HepG2 (cell line): ENCODE data around the gene RNGTT. TPM values are rescaled to one million over a fixed set of nuclear protein-coding genes. Genes with fewer than 3 reads are reported as not detected.

Experiments used
- ATAC-seq: fragments of 200-7000 bp; cut with Tn5 transposase; 3 replicates; pipeline ENCODE4 v1.9.1; 2020; ENCODE audit warnings: mild to moderate bottlenecking, moderate library complexity
- BruUV-seq: library from RNA; stranded (reverse); fragments of 400-500 nt; replicated peaks from 2 replicates; lab custom pipeline; 2021; lab: Mats Ljungman, UMichigan
- CTCF ChIA-PET: fragments of 300-600 bp; formaldehyde crosslinking; extraction: SDS; loops from one replicate; lab custom pipeline; 2021; ENCODE audit warnings: low total read pairs, inconsistent platforms, low intra/inter-chr PET ratio; lab: Yijun Ruan, JAX
- POLR2A ChIA-PET: fragments of 350-600 bp; sonication (Branson Sonifier 250); formaldehyde crosslinking; loops from one replicate; lab custom pipeline; 2020; ENCODE audit warnings: antibody characterized with exemption, inconsistent platforms; lab: Yijun Ruan, JAX
- DNase-seq: peaks from one replicate; pipeline ENCODE4 v3.0.0-alpha.2; 2015; ENCODE audit warnings: low spot score
- FAIRE-seq: peaks from 3 replicates; lab custom pipeline; 2011; peaks lifted over from hg19 to GRCh38; lab: Jason Lieb, UNC
- H2AFZ ChIP-seq: one replicate; pipeline ENCODE4 v1.6.1; 2011; ENCODE audit warnings: low read length, inconsistent platforms
- H3K27ac ChIP-seq: fragments of 300-600 bp; 3 replicates; pipeline ENCODE4 v1.8.0; 2011; ENCODE audit warnings: mixed run types, mild to moderate bottlenecking, mixed read lengths, low read length, inconsistent platforms; ENCODE audit not compliant: insufficient read depth; ENCODE audit errors: extremely low read length
- H3K27me3 ChIP-seq, 2 experiments: fragments of 200-600 bp in 1 of 2; 2 replicates in 1 of 2; 3 replicates in 1 of 2; pipeline versions ENCODE4 v1.6.0 to v1.8.0; 2011; ENCODE audit warnings: low read length in 2 of 2, mild to moderate bottlenecking in 2 of 2, moderate library complexity in 2 of 2, inconsistent platforms in 1 of 2; ENCODE audit not compliant: insufficient read depth in 2 of 2, control insufficient read depth in 1 of 2
- H3K36me3 ChIP-seq, 2 experiments: fragments of 200-600 bp in 1 of 2; replicated peaks in 1 of 2; 2 replicates in 1 of 2; 3 replicates in 1 of 2; pipeline versions ENCODE4 v1.5.1 to v1.8.0; 2011; ENCODE audit warnings: low read length in 2 of 2, inconsistent platforms in 1 of 2; ENCODE audit not compliant: insufficient read depth in 2 of 2, control insufficient read depth in 1 of 2
- H3K4me1 ChIP-seq: 2 replicates; pipeline ENCODE4 v1.5.1; 2012; ENCODE audit warnings: low read length, inconsistent platforms; ENCODE audit not compliant: insufficient read depth
- H3K4me2 ChIP-seq: 2 replicates; pipeline ENCODE4 v1.6.0; 2011; ENCODE audit warnings: low read depth, low read length, inconsistent platforms
- H3K4me3 ChIP-seq, 3 experiments: fragments of 200-600 bp in 1 of 3; sonication (generic), shearing (Covaris generic) in 1 of 3; replicated peaks in 1 of 3; 2 replicates each; pipeline ENCODE4 v1.5.1; 2011 to 2016; ENCODE audit warnings: low read length in 3 of 3, inconsistent platforms in 2 of 3, low read depth in 2 of 3, mild to moderate bottlenecking in 2 of 3, control low read depth in 1 of 3, mixed read lengths in 1 of 3; ENCODE audit not compliant: insufficient read depth in 1 of 3
- H3K79me2 ChIP-seq: one replicate; pipeline ENCODE4 v1.6.1; 2011; ENCODE audit warnings: low read length, inconsistent platforms; ENCODE audit not compliant: insufficient read depth
- H3K9ac ChIP-seq: 2 replicates; pipeline ENCODE4 v1.6.0; 2011; ENCODE audit warnings: mild to moderate bottlenecking, low read depth, low read length, inconsistent platforms; ENCODE audit not compliant: insufficient read depth
- H3K9me3 ChIP-seq: 2 replicates; pipeline ENCODE4 v1.5.1; 2012; ENCODE audit warnings: mild to moderate bottlenecking, low read length
- H4K20me1 ChIP-seq: 2 replicates; pipeline ENCODE4 v1.6.0; 2011; ENCODE audit warnings: inconsistent platforms, mild to moderate bottlenecking, low read length, moderate library complexity; ENCODE audit not compliant: insufficient read depth
- BHLHE40 ChIP-seq: IDR thresholded peaks from 2 replicates; pipeline ENCODE4 v1.6.1; 2011; ENCODE audit warnings: low read length, improper control_type of control experiment
- BRCA1 ChIP-seq: sonication (generic); formaldehyde crosslinking; IDR thresholded peaks from 2 replicates; pipeline ENCODE4 v1.4.0; 2020; ENCODE audit warnings: missing genetic modification reagents
- GPN1 ChIP-seq: sonication (generic); formaldehyde crosslinking; IDR thresholded peaks from 2 replicates; pipeline ENCODE4 v1.5.1; 2020; ENCODE audit warnings: missing genetic modification reagents, borderline replicate concordance
- HHEX ChIP-seq: IDR thresholded peaks from 2 replicates; pipeline ENCODE4 v1.6.1; 2016; ENCODE audit warnings: control low read depth
- MIER2 ChIP-seq: IDR thresholded peaks from 2 replicates; pipeline ENCODE4 v1.6.1; 2016; ENCODE audit warnings: missing biosample characterization, missing genetic modification reagents
- MIER3 ChIP-seq: IDR thresholded peaks from 2 replicates; pipeline ENCODE4 v1.6.1; 2016; ENCODE audit warnings: missing compliant biosample characterization, borderline replicate concordance
- NRL ChIP-seq: sonication (generic); formaldehyde crosslinking; IDR thresholded peaks from 2 replicates; pipeline ENCODE4 v1.5.0; 2020; ENCODE audit warnings: missing genetic modification reagents, mild to moderate bottlenecking, moderate library complexity, borderline replicate concordance
- PCBP2 ChIP-seq: fragments of 200-400 bp; formaldehyde crosslinking; optimal IDR thresholded peaks from 2 replicates; pipeline ENCODE3; 2018; ENCODE audit warnings: low read length, low read depth; ENCODE audit not compliant: poor library complexity, severe bottlenecking
- RAD51 ChIP-seq: fragments of 450-650 bp; IDR thresholded peaks from 2 replicates; pipeline ENCODE4 v1.6.1; 2016; ENCODE audit warnings: borderline replicate concordance
- SRY ChIP-seq: sonication (generic); formaldehyde crosslinking; IDR thresholded peaks from 2 replicates; pipeline ENCODE4 v1.8.0; 2022; ENCODE audit warnings: mild to moderate bottlenecking, missing genetic modification reagents
- ZBTB1 ChIP-seq: sonication (generic); formaldehyde crosslinking; IDR thresholded peaks from 2 replicates; pipeline ENCODE4 v1.4.0; 2020; ENCODE audit warnings: missing genetic modification reagents, borderline replicate concordance
- ZNF12 ChIP-seq: sonication (generic); formaldehyde crosslinking; IDR thresholded peaks from 2 replicates; pipeline ENCODE4 v1.5.0; 2020; ENCODE audit warnings: missing genetic modification reagents
- ZNF17 ChIP-seq: sonication (generic); formaldehyde crosslinking; IDR thresholded peaks from 2 replicates; pipeline ENCODE4 v1.5.0; 2020; ENCODE audit warnings: mild to moderate bottlenecking, missing genetic modification reagents
- ZNF253 ChIP-seq: sonication (generic); formaldehyde crosslinking; IDR thresholded peaks from 2 replicates; pipeline ENCODE4 v1.8.0; 2022; ENCODE audit warnings: mild to moderate bottlenecking, missing genetic modification reagents, borderline replicate concordance
- ZNF451 ChIP-seq: sonication (generic); formaldehyde crosslinking; IDR thresholded peaks from 2 replicates; pipeline ENCODE4 v1.5.0; 2020; ENCODE audit warnings: mild to moderate bottlenecking, missing genetic modification reagents
- ZNF546 ChIP-seq: sonication (generic); formaldehyde crosslinking; conservative IDR thresholded peaks from 2 replicates; pipeline ENCODE4 v1.8.1; 2023; ENCODE audit warnings: mild to moderate bottlenecking, missing genetic modification reagents
- ZNF720 ChIP-seq: sonication (generic); formaldehyde crosslinking; IDR thresholded peaks from 2 replicates; pipeline ENCODE4 v1.4.0; 2020; ENCODE audit warnings: missing genetic modification reagents
- ZNF740 ChIP-seq: sonication (generic); formaldehyde crosslinking; IDR thresholded peaks from 2 replicates; pipeline ENCODE4 v1.4.0; 2020; ENCODE audit warnings: missing genetic modification reagents
- WGBS: methylation state at CpG from one replicate; pipeline ENCODE4 v1.1.6; 2017; ENCODE audit warnings: low lambda C conversion rate; 5-methylcytosine and 5-hydroxymethylcytosine counted together
- in situ Hi-C: cut with HindIII; loops from 2 replicates; pipeline ENCODE4 v1.10.0; 2017; ENCODE audit warnings: low pct_unique_long_range_greater_than_20kb; ENCODE audit not compliant: extremely low pct_ligation_motif_present
- intact Hi-C: fragments of 100-400 bp; cut with micrococcal nuclease; formaldehyde crosslinking; loops from one replicate; pipeline ENCODE4 v1.10.0; 2022; ENCODE audit not compliant: unreplicated experiment
- polyA plus RNA-seq, 8 experiments: library from polyadenylated mRNA; depleted of rRNA in 3 of 8; stranded (reverse) in 7 of 8; unstranded in 1 of 8; fragments of >200 nt; fragmentation: Illumina TruSeq in 4 of 8; extraction: Trizol in 4 of 8; gene quantifications; 2 replicates each; pipeline versions ENCODE4 v1.2.1 to v1.2.3, GENCODE V29; 2011 to 2016; ENCODE audit warnings: low read depth in 4 of 8, missing spikeins in 1 of 8, mixed read lengths in 1 of 8; ENCODE audit not compliant: insufficient read depth in 1 of 8
- total RNA-seq, 5 experiments: library from RNA; depleted of rRNA; stranded (reverse); fragments of >200 nt; fragmentation: Illumina TruSeq; extraction: Trizol; gene quantifications; 2 replicates each; pipeline ENCODE4 v1.2.3, GENCODE V29; 2016; ENCODE audit warnings: low read depth in 1 of 5
- TF ChIP-seq, protein P1 (sequence below): sonication (generic); formaldehyde crosslinking; IDR thresholded peaks from 2 replicates; pipeline ENCODE4 v1.4.0; 2020; ENCODE audit warnings: missing genetic modification reagents, mild to moderate bottlenecking, borderline replicate concordance

RNGTT gene
- total and polyA plus RNA-seq, 2 of the 13 experiments (the other 11 are each of a cell fraction or from before 2014, with no cell fraction given) = 6.0 to 22.6 TPM

DNA sequence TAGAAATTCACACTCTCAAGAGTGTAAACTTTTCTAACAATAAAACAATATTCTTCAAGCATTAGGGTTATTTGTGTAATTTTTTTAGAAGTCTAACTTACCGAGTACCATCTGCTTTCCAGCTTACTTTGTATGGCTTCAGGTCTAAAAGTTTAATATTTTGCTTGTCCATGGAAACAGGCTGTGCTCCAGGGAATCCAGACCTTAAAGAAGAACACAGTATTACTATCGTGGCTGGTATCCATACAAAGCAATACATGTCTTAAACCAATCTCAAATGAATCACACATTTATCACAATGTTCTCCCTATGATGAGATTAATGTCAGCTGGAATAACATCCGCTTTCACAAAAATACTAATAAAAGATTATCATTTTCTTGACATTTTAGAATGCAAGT lies 73.0 kb downstream of the RNGTT start:
- POLR2A ChIA-PET = no interaction called here
- CTCF ChIA-PET = no interaction called here
- Histone ChIP-seq H3K4me2 (no peak overlapping the region), H3K27ac (no peak overlapping the region), H3K4me1 (no peaks in the 10 kb centered on the region), H3K9me3 (no peaks in the 10 kb centered on the region), H3K36me3 (peaks cover 3 to 26% of the 10 kb centered on the region in 2 experiments; a peak in 4 of 5 replicates), H4K20me1 (no peaks in the 10 kb centered on the region), H3K9ac (no peak overlapping the region), H3K79me2 (no peaks in the 10 kb centered on the region), H3K27me3 (no peaks in the 10 kb centered on the region), H2AFZ (no peak overlapping the region), H3K4me3 (no peak overlapping the region)
- FAIRE-seq = no peak
- no peak for DNase-seq
- ATAC-seq = no peak
- no TSS peak for BruUV-seq
- WGBS = 94% methylated on average over 3 of the region's 3 CpGs
- in situ Hi-C loops = no loop called here
- intact Hi-C loops = no loop called here
- TF ChIP-seq GPN1 (CRISPR knock-in tag) = no peak
- no peak for TF ChIP-seq ZBTB1 (CRISPR knock-in tag)
- no peak for TF ChIP-seq HHEX
- TF ChIP-seq ZNF253 = no peak

DNA sequence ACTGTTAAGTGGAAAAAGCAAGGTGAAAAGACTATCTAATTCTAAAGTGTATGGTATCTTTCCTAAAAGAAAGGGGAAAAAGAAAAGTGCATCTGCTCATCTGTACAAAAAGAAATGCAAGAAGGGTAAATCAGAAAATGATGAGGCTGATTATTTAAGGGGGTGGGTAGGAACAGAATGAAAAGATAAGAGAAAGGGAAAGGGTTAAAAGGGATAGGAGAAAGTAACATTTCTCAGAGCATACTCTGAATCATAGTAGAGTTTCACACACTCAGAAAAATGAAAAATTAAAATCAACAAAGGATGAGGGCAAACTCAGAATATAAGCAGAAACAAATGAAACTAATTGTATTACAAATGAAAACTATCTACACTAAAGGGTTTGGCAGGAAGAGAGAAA lies 79.1 kb downstream of the RNGTT start:
- no peak for DNase-seq
- CTCF ChIA-PET = no interaction called here
- no peaks in the 10 kb centered on the region for H3K4me1 ChIP-seq
- no peak overlapping the region for H3K9ac ChIP-seq
- no peak overlapping the region for H3K4me3 ChIP-seq
- intact Hi-C loops (no loop called here), in situ Hi-C loops (no loop called here)
- no peak for FAIRE-seq
- H4K20me1 ChIP-seq = no peaks in the 10 kb centered on the region
- no TSS peak for BruUV-seq
- POLR2A ChIA-PET = no interaction called here
- ATAC-seq = no peak
- H3K4me2 ChIP-seq = no peak overlapping the region
- H3K79me2 ChIP-seq = no peaks in the 10 kb centered on the region
- peaks cover 0 to 23% of the 10 kb centered on the region in 2 experiments; a peak in 2 of 5 replicates for H3K36me3 ChIP-seq
- no peak overlapping the region for H2AFZ ChIP-seq
- H3K27me3 ChIP-seq = no peaks in the 10 kb centered on the region
- no peaks in the 10 kb centered on the region for H3K9me3 ChIP-seq
- no peak overlapping the region for H3K27ac ChIP-seq
- TF ChIP-seq MIER3 (CRISPR knock-in tag) (no peak), NRL (CRISPR knock-in tag) (no peak), ZNF451 (CRISPR knock-in tag) (no peak), ZNF720 (CRISPR knock-in tag) (no peak), SRY (CRISPR knock-in tag) (no peak), MIER2 (CRISPR knock-in tag) (no peak), ZNF12 (CRISPR knock-in tag) (no peak), RAD51 (no peak), ZNF546 (CRISPR knock-in tag) (no peak), ZNF17 (CRISPR knock-in tag) (no peak), ZNF740 (CRISPR knock-in tag) (no peak), BHLHE40 (no peak), BRCA1 (CRISPR knock-in tag) (no peak), PCBP2 (no peak)
- TF ChIP-seq, protein P1, sequence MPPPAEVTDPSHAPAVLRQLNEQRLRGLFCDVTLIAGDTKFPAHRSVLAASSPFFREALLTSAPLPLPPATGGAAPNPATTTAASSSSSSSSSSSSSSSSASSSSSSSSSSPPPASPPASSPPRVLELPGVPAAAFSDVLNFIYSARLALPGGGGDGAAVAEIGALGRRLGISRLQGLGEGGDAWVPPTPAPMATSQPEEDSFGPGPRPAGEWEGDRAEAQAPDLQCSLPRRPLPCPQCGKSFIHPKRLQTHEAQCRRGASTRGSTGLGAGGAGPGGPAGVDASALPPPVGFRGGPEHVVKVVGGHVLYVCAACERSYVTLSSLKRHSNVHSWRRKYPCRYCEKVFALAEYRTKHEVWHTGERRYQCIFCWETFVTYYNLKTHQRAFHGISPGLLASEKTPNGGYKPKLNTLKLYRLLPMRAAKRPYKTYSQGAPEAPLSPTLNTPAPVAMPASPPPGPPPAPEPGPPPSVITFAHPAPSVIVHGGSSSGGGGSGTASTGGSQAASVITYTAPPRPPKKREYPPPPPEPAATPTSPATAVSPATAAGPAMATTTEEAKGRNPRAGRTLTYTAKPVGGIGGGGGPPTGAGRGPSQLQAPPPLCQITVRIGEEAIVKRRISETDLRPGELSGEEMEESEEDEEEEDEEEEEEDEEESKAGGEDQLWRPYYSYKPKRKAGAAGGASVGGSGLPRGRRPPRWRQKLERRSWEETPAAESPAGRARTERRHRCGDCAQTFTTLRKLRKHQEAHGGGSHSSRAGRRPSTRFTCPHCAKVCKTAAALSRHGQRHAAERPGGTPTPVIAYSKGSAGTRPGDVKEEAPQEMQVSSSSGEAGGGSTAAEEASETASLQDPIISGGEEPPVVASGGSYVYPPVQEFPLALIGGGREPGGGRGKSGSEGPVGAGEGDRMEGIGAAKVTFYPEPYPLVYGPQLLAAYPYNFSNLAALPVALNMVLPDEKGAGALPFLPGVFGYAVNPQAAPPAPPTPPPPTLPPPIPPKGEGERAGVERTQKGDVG (CRISPR knock-in tag) = no peak
